Activated naive CD8-positive, alpha-beta T cell treated with anti-CD3 and anti-CD28 coated beads, Interleukin-2, amount 50 U/mL, for 24 hours (primary cell): ENCODE results near the gene TGFBI.

Experiments
- ATAC-seq: fragments of 150-1000 bp; cut with Tn5 transposase; one replicate; pipeline ENCODE4 v1.10.0; 2021
- DNase-seq: peaks from one replicate; pipeline ENCODE4 v3.0.0; 2021
- H3K27ac Mint-ChIP-seq: one replicate; pipeline ENCODE4 v1.8.0; 2021; ENCODE audit warnings: mild to moderate bottlenecking, mixed read lengths
- H3K27me3 Mint-ChIP-seq: one replicate; pipeline ENCODE4 v1.8.0; 2021; ENCODE audit warnings: mixed read lengths
- H3K36me3 Mint-ChIP-seq: one replicate; pipeline ENCODE4 v1.8.0; 2021; ENCODE audit warnings: low read depth, mixed read lengths
- H3K4me1 Mint-ChIP-seq: one replicate; pipeline ENCODE4 v1.8.0; 2021; ENCODE audit warnings: mixed read lengths
- H3K4me3 Mint-ChIP-seq: one replicate; pipeline ENCODE4 v1.8.0; 2021; ENCODE audit warnings: mild to moderate bottlenecking, moderate library complexity, mixed read lengths
- H3K9me3 Mint-ChIP-seq: one replicate; pipeline ENCODE4 v1.8.0; 2021; ENCODE audit warnings: mixed read lengths

TGFBI gene

DNA sequence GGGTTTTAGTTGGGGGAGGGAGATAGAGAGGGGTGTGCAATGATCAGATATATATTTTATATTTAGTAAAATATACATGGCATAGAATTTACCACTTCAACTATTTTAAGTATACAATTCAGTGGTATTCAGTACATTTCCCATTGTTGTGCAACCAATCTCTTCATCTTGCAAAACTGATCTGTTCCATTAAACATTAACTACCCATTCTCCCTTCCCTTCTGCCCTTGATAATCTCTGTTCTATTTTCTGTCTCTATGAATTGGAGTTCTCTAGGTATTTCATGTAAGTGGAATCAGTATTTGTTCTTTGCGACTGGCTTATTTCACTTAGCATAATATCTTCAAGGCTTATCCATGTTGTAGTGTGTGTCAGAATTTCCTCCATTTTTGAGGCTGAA is 38.6 kb downstream of the TGFBI start:
- DNase-seq (no peak), ATAC-seq (no peak)
- Mint-ChIP-seq H3K4me1 (no peaks in the 10 kb centered on the region), H3K36me3 (no peaks in the 10 kb centered on the region), H3K4me3 (no peak overlapping the region), H3K27ac (no peak overlapping the region), H3K27me3 (peaks cover 5% of the 10 kb centered on the region), H3K9me3 (no peaks in the 10 kb centered on the region)

DNA sequence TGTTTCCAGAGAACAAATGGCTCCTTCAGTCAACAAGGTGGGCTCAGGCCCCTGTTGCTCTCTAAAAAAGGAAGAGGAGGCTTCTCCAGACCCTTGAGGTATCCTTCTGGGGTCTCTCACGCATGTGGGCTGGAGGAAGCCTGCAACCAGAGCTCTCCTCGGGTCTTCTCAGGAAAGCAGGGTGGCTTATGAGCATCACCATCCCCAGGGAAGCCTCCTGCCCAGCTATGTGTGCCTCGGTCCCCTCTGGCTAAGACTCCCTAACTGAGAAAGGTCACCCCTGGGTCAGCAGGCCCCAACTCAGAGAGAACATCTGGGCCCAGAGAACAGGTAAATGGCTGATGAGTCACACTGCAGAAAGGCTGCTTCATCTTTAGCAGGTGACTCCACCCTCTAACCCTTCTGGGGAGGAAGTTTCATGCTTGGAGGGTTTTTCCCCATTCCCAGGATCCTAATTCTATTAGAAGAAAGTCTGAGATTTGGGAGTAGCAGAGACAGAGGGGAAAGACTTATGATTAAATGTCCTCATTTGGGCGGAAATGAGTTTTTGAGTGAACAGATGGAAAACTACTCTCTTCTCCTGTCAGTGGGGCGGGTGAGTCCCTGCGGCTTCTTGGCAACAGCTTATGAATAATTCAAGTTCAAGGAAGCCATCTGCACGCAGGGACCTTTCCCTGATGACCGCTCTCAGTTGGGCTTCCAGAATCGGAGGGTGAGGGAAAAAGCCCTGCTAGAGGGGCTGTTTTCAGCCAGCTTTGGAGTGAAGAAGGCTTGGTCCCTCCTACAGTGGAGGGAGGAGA is 41.9 kb downstream of the TGFBI start:
- Mint-ChIP-seq H3K27me3 (peaks cover 5% of the 10 kb centered on the region), H3K27ac (no peak overlapping the region), H3K4me1 (no peaks in the 10 kb centered on the region), H3K4me3 (no peak overlapping the region), H3K36me3 (no peaks in the 10 kb centered on the region), H3K9me3 (no peaks in the 10 kb centered on the region)
- ATAC-seq (no peak), DNase-seq (no peak)

DNA sequence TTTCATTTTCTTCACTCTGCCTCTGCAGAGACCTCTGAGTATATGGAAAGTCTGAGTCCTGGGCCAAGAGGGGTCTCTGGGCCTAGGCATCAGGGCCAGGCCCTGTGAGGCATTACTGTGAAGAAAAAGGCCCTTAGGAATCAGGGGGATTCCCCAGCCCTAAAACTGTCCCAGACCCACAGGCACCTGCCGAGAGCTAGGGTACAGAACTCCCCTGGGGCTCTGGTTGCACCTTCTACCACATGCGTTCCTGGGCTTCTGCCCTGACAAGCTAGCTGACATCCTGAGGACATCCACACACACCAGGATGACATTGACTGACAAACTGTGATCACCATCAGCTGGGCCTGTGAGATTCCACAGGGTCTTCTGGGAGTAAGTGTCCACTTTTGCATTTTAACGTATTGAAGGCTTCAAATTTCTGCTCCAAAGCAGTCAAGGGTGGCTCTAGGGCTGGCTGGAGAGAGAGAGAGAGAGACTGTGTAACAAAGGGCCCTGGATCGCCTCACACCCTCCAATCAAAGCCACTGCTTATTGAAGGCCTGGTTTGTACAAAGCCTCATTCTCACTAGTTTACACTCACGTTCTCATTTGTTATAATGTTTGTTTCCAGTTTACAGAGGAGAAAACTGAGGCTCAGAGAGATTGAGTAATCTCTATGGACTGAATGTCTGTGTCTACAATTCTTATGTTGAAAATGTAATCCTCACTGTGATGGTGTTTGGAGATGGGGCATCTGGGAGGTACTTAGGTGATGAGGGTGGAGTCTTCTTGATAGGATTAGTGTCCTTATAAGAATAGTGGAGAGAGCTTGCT is 45.1 kb downstream of the TGFBI start:
- H3K4me3 Mint-ChIP-seq, result no peak overlapping the region

DNA sequence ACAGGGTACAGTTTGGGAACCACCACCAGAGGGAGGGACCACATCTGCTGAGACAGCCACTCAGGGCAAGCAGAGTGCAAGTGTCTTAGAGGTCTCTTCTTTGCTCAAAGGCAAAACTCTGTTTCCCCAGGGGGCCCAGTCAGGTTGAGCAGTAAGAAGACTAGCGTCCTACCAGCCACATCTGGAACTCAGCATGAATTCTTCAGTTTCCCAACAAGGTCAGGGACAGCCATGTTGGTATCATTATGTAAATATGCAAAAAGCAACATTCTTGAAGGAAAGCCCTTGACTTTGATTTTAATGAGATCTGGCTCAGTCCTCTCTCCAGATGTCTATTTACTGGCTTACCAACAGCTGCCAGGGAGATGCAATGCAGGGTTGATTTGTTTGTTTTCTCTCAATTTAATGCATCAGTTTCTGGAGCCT is 46.7 kb downstream of the TGFBI start:
- Mint-ChIP-seq H3K4me1 (peaks cover 10% of the 10 kb centered on the region), H3K27ac (no peak overlapping the region), H3K36me3 (peaks cover 2% of the 10 kb centered on the region), H3K27me3 (peaks cover 34% of the 10 kb centered on the region), H3K9me3 (no peaks in the 10 kb centered on the region), H3K4me3 (no peak overlapping the region)
- DNase-seq (no peak), ATAC-seq (no peak)

More for the DNA sequence above, 45.1 kb downstream of the TGFBI start:
- H3K27me3 Mint-ChIP-seq, result peaks cover 23% of the 10 kb centered on the region
- H3K36me3 Mint-ChIP-seq, result no peaks in the 10 kb centered on the region
- DNase-seq (no peak), ATAC-seq (peak; percentile 61)
- H3K4me1 Mint-ChIP-seq, result no peaks in the 10 kb centered on the region
- no peaks in the 10 kb centered on the region for H3K9me3 Mint-ChIP-seq
- H3K27ac Mint-ChIP-seq, result no peak overlapping the region

DNA sequence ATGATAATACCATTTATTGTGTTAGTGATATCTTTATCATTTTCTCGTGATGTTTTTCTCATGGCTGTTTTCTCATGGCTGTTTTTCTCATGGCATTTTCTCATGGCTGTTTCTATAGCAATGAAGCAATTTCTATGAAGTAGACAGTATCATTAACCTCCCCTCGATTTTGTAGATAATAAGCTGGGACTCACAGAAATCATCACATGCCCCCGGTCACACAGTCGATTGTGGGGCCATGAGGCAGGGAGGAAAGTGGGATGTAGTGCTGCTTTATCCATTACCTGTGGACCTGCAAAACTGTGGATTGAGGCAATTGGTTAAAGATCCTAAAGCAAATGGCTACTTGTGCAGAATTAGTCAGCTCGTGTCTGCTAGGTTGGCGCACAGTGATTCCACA is 47.3 kb downstream of the TGFBI start:
- no peak overlapping the region for H3K4me3 Mint-ChIP-seq
- peaks cover 38% of the 10 kb centered on the region for H3K27me3 Mint-ChIP-seq
- H3K36me3 Mint-ChIP-seq, result peaks cover 2% of the 10 kb centered on the region

DNA sequence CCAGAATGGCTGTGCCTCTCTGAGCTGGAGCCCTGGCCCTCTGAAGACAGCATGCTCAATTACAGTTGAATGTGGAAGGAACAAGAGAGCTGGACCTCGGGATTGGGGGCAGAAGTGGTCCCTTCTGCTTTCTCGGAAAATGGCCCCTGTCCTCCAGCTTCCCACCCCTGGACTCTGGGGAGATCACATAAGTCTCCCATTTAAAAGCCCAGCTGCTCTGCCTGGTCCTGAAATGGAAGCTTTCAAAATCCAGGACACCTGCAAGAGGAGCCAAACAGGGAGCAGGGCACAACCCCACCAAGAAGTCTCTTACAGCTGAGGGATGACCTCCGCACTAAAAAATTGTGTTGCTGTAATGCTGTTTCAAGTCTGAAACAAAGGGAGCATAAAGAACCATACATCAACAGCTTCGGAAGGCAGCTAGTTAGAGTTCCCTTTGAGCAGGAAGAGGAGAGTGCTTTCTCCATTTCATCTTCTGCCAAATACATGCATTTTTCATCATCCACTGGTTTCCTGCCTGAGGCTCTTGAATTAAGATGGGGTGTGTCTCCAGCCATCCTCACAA is 48.2 kb downstream of the TGFBI start:
- peaks cover 14% of the 10 kb centered on the region for H3K4me1 Mint-ChIP-seq
- H3K9me3 Mint-ChIP-seq, result no peaks in the 10 kb centered on the region
- no peak for DNase-seq
- peaks cover 2% of the 10 kb centered on the region for H3K36me3 Mint-ChIP-seq
- H3K4me3 Mint-ChIP-seq, result no peak overlapping the region
- no peak for ATAC-seq
- peaks cover 43% of the 10 kb centered on the region for H3K27me3 Mint-ChIP-seq
- H3K27ac Mint-ChIP-seq, result no peak overlapping the region

More for the DNA sequence above, 47.3 kb downstream of the TGFBI start:
- Mint-ChIP-seq H3K9me3 (no peaks in the 10 kb centered on the region), H3K27ac (no peak overlapping the region), H3K4me1 (peaks cover 14% of the 10 kb centered on the region)
- ATAC-seq (no peak), DNase-seq (no peak)

DNA sequence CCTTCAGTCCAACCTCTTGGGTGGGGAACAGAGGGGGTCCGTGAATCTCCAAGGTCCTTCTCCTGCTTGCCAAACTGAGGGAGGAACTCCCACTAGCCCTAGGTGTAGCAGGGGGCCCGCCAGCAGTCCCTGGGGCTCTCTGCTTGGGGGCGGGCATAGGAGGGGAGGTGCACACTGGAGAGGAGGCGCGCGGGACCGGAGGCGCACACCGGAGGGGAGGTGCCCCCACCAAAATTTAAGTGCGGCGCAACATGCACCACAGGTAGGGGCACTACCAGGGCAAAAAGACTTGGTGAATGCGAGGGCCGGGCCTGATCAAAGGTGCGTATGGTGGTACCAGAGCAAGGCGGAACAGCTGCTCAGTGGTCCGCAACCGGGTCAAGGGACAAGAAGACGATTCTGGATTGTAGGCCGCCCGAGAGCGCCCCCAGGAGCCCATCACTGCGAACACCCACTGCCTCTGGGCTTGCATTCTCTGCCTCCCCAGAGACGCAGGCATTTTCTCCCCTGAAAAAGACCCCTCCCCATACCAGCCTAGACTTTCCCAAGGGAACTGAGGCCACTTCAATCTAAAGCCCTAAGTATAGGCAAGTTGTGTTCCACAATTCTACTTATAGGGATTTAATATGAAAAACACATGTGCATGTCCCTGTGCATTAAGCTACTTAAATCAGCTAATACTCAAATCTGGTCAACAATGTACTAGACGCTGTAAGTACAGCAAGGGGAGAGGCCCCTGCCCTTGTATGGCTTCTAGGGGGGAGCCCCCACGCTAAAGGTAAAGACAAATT is 50.6 kb downstream of the TGFBI start:
- H3K27ac Mint-ChIP-seq, result no peak overlapping the region
- ATAC-seq (no peak), DNase-seq (no peak)
- peak overlapping the region; percentile 75 for H3K4me3 Mint-ChIP-seq
- H3K9me3 Mint-ChIP-seq, result no peaks in the 10 kb centered on the region
- peaks cover 43% of the 10 kb centered on the region for H3K27me3 Mint-ChIP-seq
- H3K36me3 Mint-ChIP-seq, result peaks cover 2% of the 10 kb centered on the region
- peaks cover 14% of the 10 kb centered on the region for H3K4me1 Mint-ChIP-seq

DNA sequence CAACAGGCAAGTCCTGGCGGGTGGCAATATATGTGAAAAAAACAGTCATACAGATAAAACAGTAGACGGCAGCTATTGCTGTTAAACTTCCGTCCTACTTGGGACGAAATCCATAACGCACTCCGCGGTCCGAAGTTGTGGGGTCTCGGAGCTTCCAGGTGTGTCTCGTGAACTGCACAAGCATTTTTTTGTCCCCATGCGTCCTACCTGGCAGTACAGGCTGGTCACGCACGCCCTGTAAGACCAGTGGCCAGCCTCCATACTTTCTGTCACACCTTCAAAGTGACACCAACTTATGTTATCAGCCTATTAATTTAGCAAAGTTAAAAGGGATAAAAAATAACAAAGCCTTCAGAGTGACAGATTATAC is 51.3 kb downstream of the TGFBI start:
- Mint-ChIP-seq H3K27ac (peak overlapping the region; percentile 94), H3K9me3 (no peaks in the 10 kb centered on the region), H3K4me3 (peak overlapping the region; percentile 75), H3K4me1 (peaks cover 14% of the 10 kb centered on the region), H3K36me3 (peaks cover 2% of the 10 kb centered on the region), H3K27me3 (peaks cover 43% of the 10 kb centered on the region)
- no peak for DNase-seq
- no peak for ATAC-seq

DNA sequence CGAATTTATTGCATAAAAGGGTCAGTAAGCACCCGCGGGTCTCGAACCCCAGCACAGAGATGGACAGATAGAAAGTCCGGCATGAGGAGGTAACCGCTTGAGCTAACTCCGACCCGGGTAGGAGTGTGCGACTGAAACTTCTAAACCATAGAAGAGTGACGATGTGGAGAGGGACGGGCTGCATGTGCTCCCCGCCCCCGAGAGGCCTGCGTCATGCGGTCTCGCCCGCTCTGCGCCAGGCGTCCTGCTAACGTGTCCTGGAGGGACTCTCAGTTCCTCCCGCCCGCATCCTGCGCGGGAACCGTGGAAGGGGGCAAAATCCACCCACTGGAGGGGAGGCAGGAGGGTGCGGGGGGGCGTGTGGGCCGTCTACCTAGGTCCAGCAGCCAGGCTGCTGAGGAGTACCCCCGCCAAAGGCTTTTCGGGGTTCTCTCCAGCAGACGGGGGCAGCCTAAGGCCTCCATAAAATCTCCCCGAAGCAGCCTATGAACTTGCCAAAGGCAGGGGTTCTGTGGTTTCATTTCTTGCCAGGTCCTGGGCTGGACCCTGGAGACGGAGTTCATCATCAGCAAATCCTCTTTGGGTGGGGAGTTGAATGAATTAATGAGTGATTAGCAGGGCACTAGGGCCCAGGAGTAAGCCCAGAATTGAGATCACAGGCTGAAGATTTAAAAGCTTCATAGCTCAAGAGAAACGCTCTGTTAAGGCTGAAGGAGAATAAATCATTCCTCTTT is 51.9 kb downstream of the TGFBI start:
- H3K27ac Mint-ChIP-seq, result peak overlapping the region; percentile 94
- H3K4me1 Mint-ChIP-seq, result peaks cover 14% of the 10 kb centered on the region
- no peaks in the 10 kb centered on the region for H3K9me3 Mint-ChIP-seq
- peak overlapping the region; percentile 75 for H3K4me3 Mint-ChIP-seq
- peak; percentile 97 for ATAC-seq
- H3K36me3 Mint-ChIP-seq, result peaks cover 2% of the 10 kb centered on the region
- peaks cover 46% of the 10 kb centered on the region for H3K27me3 Mint-ChIP-seq
- DNase-seq, result peak; percentile 83

DNA sequence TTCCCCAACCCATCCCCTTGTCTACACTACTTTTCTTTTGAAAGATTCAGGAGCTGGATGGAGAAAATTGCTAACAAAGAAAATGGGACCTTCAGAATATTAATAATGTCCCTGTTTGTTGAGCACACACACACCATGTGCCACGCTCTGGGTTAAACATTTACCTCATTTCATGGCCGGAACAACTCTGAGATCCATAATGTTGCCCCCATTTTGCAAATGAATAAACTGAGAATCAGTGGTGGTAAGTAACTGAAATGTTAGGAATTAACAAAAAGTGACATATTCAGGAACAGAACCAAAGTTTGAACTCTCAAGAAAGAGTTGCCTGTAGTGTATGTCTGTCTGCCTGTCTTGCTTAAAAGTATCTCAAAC is 52.4 kb downstream of the TGFBI start:
- Mint-ChIP-seq H3K4me1 (peaks cover 14% of the 10 kb centered on the region), H3K4me3 (no peak overlapping the region), H3K27me3 (peaks cover 46% of the 10 kb centered on the region), H3K36me3 (peaks cover 2% of the 10 kb centered on the region), H3K9me3 (no peaks in the 10 kb centered on the region), H3K27ac (no peak overlapping the region)
- ATAC-seq (no peak), DNase-seq (no peak)

DNA sequence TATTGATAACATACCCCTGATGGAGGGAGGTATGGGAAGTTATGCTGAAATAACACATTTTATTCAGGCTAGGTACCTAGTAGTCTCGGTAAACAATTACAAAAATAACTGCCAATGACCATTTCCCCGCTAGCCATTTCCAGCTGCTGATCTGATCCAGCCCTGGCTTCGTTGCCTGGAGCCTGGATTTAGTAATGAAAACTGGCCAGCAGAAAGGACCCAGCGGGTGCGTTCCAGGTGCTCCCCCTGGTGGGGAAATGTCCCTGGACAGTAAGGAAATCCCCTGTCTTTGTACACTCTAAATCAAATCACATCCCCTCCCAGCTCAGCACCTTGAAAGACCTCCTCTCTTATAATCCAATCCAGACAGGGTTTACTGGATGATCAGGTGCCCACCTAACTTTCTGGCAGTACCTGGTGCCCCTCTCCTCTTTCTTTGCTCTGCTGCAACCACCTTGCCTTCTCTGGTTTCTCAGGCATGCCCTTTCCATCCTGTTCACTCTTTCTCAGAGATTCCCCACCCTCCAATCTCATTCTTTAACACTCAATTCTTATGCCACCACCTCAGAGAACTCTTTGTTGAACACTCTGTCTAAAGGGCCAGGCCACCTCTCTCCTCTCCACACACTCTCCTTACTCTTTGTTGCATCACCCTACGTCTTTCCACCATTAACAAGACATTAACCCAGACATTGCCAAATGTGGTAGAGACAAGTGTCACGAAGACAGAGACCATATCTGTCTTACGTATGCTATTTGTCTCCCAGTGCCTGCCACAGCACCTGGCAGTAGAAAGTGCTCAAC is 53.8 kb downstream of the TGFBI start:
- no peak overlapping the region for H3K4me3 Mint-ChIP-seq
- H3K36me3 Mint-ChIP-seq, result peaks cover 2% of the 10 kb centered on the region
- H3K9me3 Mint-ChIP-seq, result no peaks in the 10 kb centered on the region
- peaks cover 14% of the 10 kb centered on the region for H3K4me1 Mint-ChIP-seq
- peaks cover 43% of the 10 kb centered on the region for H3K27me3 Mint-ChIP-seq
- H3K27ac Mint-ChIP-seq, result no peak overlapping the region
- ATAC-seq (no peak), DNase-seq (peak; percentile 77)

DNA sequence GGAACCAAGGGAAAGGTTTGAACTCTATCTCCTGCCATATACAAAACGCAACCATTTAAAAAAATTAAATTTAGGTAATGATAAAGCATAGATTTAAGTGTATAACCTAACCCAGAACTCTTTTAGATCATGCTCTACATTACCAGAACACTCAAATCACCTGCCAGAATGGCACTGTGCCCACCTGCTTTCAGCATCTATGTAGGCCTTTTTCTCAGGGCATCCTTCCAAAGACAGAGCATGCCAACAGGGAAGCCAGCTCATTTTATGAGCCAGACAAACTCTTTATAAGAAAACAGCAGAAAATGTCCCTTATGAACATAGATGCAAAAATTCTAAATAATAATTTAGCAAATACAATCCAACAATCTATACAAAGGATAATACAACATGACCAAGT is 55.9 kb downstream of the TGFBI start:
- ATAC-seq, result no peak
- peaks cover 2% of the 10 kb centered on the region for H3K36me3 Mint-ChIP-seq
- DNase-seq, result no peak
- H3K27ac Mint-ChIP-seq, result no peak overlapping the region
- peaks cover 12% of the 10 kb centered on the region for H3K4me1 Mint-ChIP-seq
- H3K4me3 Mint-ChIP-seq, result no peak overlapping the region
- H3K9me3 Mint-ChIP-seq, result no peaks in the 10 kb centered on the region
- H3K27me3 Mint-ChIP-seq, result peaks cover 24% of the 10 kb centered on the region
